Spinal cord (tissue), 10 donors: ENCODE measurements around the gene ATP8B1. TPM values are rescaled to one million over a fixed set of nuclear protein-coding genes. Genes with fewer than 3 reads are reported as not detected.

Source experiments
- DNase-seq, 6 donors: peaks; one replicate each; pipeline versions ENCODE4 v3.0.0 to v3.0.0-alpha.2; 2013 to 2015; ENCODE audit warnings: low spot score in 6 of 6, low read depth in 4 of 6
- H3K27ac ChIP-seq: one replicate; pipeline ENCODE4 v1.5.1; 2013; ENCODE audit warnings: low read depth, low read length, control low read depth
- H3K27me3 ChIP-seq: one replicate; pipeline ENCODE4 v1.6.1; 2013; ENCODE audit warnings: low read length; ENCODE audit not compliant: control insufficient read depth, insufficient read depth
- H3K36me3 ChIP-seq: one replicate; pipeline ENCODE4 v1.6.1; 2013; ENCODE audit warnings: low read length; ENCODE audit not compliant: control insufficient read depth, insufficient read depth
- H3K4me1 ChIP-seq: one replicate; pipeline ENCODE4 v1.6.1; 2013; ENCODE audit warnings: low read length; ENCODE audit not compliant: control insufficient read depth, insufficient read depth
- H3K4me3 ChIP-seq: one replicate; pipeline ENCODE4 v1.5.1; 2013; ENCODE audit warnings: low read depth, low read length, control low read depth
- H3K9me3 ChIP-seq: one replicate; pipeline ENCODE4 v1.6.1; 2013; ENCODE audit warnings: low read length; ENCODE audit not compliant: control insufficient read depth, insufficient read depth
- WGBS: methylation state at CpG from one replicate; pipeline ENCODE4 v1.1.5; 2013; ENCODE audit warnings: missing lambda C conversion rate; ENCODE audit not compliant: insufficient coverage; 5-methylcytosine and 5-hydroxymethylcytosine counted together
- polyA plus RNA-seq, 2 donors: library from polyadenylated mRNA; unstranded; fragments of 120-200 nt; gene quantifications; one replicate each; pipeline ENCODE4 v1.2.1, GENCODE V29; 2013; ENCODE audit not compliant: insufficient read length in 2 of 2
- total RNA-seq, 2 donors: library from RNA; depleted of rRNA in 1 of 2; stranded (reverse); fragments of 120-200 nt in 1 of 2; fragments of >200 nt in 1 of 2; gene quantifications; one replicate each; pipeline versions ENCODE4 v1.2.3 to v1.2.4, GENCODE V29; 2013 to 2014
- donor health status: healthy.

The ATP8B1 gene
- total and polyA plus RNA-seq, 4 donors: 1.7 to 14.4 (median 7.7) TPM

GRCh38 chr18:57797209-57797651, 5.9 kb downstream of the ATP8B1 start:
- H3K9me3 ChIP-seq: no peaks in the 10 kb centered on the region
- no peak overlapping the region for H3K4me3 ChIP-seq
- H3K27ac ChIP-seq: no peak overlapping the region
- no peaks in the 10 kb centered on the region for H3K36me3 ChIP-seq
- H3K27me3 ChIP-seq: peaks cover 33% of the 10 kb centered on the region
- DNase-seq: no peak
- WGBS: 26% methylated on average over 3 of the region's 3 CpGs
- H3K4me1 ChIP-seq: peaks cover 10% of the 10 kb centered on the region

DNA sequence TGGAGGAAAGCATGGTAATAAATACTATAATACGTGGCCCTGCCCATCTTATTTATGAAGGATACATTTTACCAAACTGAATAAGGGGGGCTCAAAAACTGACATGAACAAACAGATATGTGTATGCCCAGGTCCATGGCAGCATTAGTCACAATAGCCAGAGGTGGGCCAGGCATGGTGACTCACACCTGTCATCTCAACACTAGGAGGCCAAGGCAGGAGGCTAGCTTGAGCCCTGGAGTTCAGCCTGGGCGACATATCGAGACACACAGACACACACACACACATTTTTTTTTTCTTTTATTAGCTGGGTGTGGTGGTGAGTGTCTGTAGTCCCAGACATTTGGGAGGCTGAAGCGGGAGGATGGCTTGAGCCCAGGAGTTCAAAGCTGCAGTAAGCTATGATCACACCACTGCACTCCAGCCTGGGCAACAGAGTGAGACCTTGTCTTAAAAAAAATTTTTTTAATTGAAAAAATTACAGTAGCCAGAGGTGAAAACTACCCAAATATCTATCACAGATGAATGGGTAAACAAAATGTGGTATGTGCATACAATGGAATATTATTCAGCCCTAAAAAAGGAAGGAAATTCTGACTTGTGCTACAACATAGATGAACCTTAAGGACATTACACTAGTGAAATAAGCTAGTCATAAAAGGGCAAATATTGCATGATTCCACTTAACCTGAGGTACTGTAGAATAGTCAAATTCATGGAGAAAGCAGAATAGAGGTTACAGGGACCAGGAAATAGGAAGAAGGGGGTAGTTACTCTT, 8.0 kb downstream of the ATP8B1 start:
- no peak overlapping the region for H3K4me3 ChIP-seq
- peaks cover 14% of the 10 kb centered on the region for H3K27me3 ChIP-seq
- no peak for DNase-seq
- no CpG with 5 or more reads among the region's 4 CpGs for WGBS
- H3K4me1 ChIP-seq: peaks cover 3% of the 10 kb centered on the region
- H3K27ac ChIP-seq: no peak overlapping the region
- H3K36me3 ChIP-seq: no peaks in the 10 kb centered on the region
- H3K9me3 ChIP-seq: no peaks in the 10 kb centered on the region

GRCh38 chr18:57793302-57793986, 9.7 kb downstream of the ATP8B1 start:
- Histone ChIP-seq H3K27ac (peak overlapping the region; percentile 67), H3K4me1 (peaks cover 3% of the 10 kb centered on the region), H3K27me3 (peaks cover 2% of the 10 kb centered on the region), H3K9me3 (no peaks in the 10 kb centered on the region), H3K4me3 (no peak overlapping the region), H3K36me3 (no peaks in the 10 kb centered on the region)
- WGBS: 80% methylated on average over 2 of the region's 3 CpGs
- no peak for DNase-seq

DNA sequence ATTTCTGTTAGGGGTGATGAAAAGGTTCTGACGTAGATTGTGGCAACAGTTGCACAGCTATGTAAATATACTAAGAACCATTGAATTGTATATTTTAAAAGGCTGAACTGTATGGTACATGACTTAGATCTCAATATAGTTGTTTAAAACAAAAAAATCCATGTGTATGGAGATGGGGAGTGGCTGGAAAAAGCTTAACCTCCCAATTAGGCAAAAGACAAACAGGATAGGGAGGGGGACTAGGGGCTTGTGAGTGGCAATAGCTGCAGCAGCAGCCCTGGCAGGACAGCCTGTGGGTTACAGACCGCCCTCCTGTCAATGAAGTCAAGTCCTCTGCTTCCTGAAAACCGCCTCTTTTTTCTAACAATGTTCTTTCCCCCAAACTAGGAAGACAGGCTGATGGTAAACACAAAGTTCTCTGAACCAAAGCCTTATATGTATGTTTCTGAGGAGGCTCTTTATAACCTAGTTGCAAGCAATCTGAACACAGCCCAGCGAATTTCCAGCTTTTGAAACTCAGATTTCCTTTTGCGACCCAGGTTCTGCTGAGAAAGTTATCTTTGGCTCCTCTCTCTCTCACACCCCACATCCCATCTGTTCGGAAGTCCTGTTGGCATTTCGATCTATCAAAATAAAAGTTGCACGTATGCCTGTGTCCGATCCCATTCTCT, 10.3 kb downstream of the ATP8B1 start:
- Histone ChIP-seq H3K9me3 (no peaks in the 10 kb centered on the region), H3K27me3 (no peaks in the 10 kb centered on the region), H3K4me3 (no peak overlapping the region), H3K27ac (peak overlapping the region; percentile 67), H3K36me3 (no peaks in the 10 kb centered on the region), H3K4me1 (peaks cover 3% of the 10 kb centered on the region)
- 74% methylated on average over 7 of the region's 9 CpGs for WGBS
- peak in 1 of 6 donors; percentile 56 for DNase-seq

DNA sequence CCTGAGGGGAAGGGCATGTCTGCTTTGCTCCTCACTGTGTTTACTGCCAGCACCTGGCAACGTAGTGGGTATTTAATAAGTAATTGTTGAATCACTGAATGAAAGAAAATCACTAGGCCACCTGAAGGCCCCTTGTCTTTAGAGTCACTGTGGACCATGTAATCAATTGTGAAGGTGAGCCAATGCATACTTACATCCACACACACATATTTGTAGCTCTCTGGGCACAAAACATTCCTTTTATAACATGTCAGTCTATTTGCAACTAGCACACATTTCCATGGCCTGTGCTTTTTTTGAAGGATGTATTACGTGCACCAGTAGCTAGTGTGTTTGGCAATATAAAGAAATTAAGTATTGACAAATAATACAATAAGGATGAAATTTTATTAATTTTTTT, 11.2 kb downstream of the ATP8B1 start:
- no peaks in the 10 kb centered on the region for H3K9me3 ChIP-seq
- peak overlapping the region; percentile 64 for H3K27ac ChIP-seq
- H3K36me3 ChIP-seq: no peaks in the 10 kb centered on the region
- DNase-seq: no peak
- no peaks in the 10 kb centered on the region for H3K27me3 ChIP-seq
- no peak overlapping the region for H3K4me3 ChIP-seq
- no CpG with 5 or more reads among the region's 2 CpGs for WGBS
- H3K4me1 ChIP-seq: peaks cover 3% of the 10 kb centered on the region

- WGBS: 92% methylated on average over 4 of the region's 5 CpGs
- H3K4me3 ChIP-seq: no peak overlapping the region
- H3K9me3 ChIP-seq: no peaks in the 10 kb centered on the region
- H3K4me1 ChIP-seq: peaks cover 3% of the 10 kb centered on the region
- no peaks in the 10 kb centered on the region for H3K27me3 ChIP-seq
- no peak for DNase-seq
- no peaks in the 10 kb centered on the region for H3K36me3 ChIP-seq
- H3K27ac ChIP-seq: no peak overlapping the region
These were observed 11.9 kb downstream of the ATP8B1 start for GRCh38 chr18:57791192-57791591.

DNA sequence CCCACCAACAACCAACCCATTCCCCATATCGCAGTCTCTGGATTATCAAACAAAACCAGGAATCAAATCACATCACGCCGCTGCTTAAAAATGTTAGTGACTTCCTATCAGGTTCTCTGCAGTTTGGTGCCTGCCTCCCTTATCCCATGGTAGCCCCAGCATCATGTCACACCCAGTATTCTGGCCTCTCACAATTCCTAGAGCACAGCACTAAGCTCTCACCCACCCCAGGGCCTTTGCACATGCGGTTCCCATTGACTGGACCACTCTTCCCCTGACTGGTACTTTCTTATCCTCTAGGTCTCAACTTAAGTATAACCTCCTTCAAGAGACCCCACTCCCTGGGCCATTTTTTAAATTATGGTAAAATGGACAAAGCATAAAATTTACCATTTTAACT, 12.8 kb downstream of the ATP8B1 start:
- no peaks in the 10 kb centered on the region for H3K36me3 ChIP-seq
- no peak overlapping the region for H3K27ac ChIP-seq
- H3K9me3 ChIP-seq: no peaks in the 10 kb centered on the region
- no peak for DNase-seq
- 96% methylated on average over 4 of the region's 4 CpGs for WGBS
- H3K27me3 ChIP-seq: no peaks in the 10 kb centered on the region
- no peak overlapping the region for H3K4me3 ChIP-seq
- H3K4me1 ChIP-seq: peaks cover 3% of the 10 kb centered on the region

DNA sequence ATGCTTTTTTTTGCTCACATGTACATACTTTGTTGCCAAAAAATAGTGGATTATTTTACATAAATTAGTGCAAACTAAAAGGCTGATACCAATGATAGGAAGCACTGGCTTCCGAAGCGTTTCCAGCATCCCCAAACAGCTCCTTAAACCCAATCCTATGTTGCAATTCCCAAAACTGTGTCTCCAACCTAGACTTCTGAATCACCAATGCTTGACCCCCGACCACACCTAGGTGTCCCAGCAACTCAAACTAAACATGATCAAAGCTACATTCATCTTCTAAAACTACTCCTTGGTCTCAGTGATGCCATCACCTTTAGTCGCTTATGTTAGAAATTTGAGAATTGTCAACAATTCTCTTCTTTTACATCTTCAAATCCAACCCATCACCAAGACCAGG, 13.4 kb downstream of the ATP8B1 start:
- H3K27ac ChIP-seq: no peak overlapping the region
- no peaks in the 10 kb centered on the region for H3K27me3 ChIP-seq
- no peak for DNase-seq
- no peak overlapping the region for H3K4me3 ChIP-seq
- no peaks in the 10 kb centered on the region for H3K36me3 ChIP-seq
- peaks cover 3% of the 10 kb centered on the region for H3K4me1 ChIP-seq
- WGBS: 90% methylated on average over 4 of the region's 4 CpGs
- H3K9me3 ChIP-seq: no peaks in the 10 kb centered on the region

GRCh38 chr18:57789090-57789489, 14.0 kb downstream of the ATP8B1 start:
- no peak overlapping the region for H3K4me3 ChIP-seq
- WGBS: no CpG with 5 or more reads among the region's 6 CpGs
- no peak overlapping the region for H3K27ac ChIP-seq
- H3K27me3 ChIP-seq: no peaks in the 10 kb centered on the region
- H3K4me1 ChIP-seq: peaks cover 3% of the 10 kb centered on the region
- no peaks in the 10 kb centered on the region for H3K36me3 ChIP-seq
- DNase-seq: no peak
- H3K9me3 ChIP-seq: no peaks in the 10 kb centered on the region
